Measurements from ENCODE around the gene TNFRSF8.

TNFRSF8 gene

GRCh38 chr1:12123172-12123571, 60.1 kb downstream of the TNFRSF8 start:
- no peak for DNase-seq

DNA sequence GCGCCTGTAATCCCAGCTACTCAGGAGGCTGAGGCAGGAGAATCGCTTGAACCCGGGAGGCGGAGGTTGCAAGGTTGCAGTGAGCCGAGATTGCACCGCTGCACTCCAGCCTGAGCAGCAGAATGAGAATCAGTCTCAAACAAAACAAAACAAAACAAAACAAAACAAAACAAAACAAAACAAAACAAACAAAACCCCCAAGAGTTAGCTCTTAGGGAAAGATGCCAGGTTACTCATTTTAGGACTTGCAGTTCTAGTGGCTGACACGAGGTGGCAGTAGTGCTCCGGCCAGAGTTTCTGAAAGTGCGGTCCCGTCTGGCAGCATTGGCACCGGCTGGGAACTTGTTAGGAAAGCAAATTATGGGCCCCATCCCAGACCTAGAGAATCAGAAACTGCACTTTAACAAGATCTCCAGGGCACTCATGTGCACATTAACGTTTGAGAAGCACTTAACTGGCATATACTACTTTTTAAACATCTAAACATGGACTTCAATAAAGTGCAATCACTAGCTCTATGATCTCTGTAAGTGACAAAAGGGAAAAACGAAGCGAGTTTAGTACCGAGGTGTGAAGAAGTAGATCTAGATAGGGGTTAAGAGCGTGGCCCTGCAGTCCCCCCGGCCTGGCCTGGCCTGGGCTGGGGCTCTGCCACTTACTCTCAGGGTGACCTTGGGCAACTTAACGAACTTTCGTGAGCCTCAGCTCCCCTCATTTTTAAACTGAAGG, 61.8 kb downstream of the TNFRSF8 start:
- DNase-seq: no peak

DNA sequence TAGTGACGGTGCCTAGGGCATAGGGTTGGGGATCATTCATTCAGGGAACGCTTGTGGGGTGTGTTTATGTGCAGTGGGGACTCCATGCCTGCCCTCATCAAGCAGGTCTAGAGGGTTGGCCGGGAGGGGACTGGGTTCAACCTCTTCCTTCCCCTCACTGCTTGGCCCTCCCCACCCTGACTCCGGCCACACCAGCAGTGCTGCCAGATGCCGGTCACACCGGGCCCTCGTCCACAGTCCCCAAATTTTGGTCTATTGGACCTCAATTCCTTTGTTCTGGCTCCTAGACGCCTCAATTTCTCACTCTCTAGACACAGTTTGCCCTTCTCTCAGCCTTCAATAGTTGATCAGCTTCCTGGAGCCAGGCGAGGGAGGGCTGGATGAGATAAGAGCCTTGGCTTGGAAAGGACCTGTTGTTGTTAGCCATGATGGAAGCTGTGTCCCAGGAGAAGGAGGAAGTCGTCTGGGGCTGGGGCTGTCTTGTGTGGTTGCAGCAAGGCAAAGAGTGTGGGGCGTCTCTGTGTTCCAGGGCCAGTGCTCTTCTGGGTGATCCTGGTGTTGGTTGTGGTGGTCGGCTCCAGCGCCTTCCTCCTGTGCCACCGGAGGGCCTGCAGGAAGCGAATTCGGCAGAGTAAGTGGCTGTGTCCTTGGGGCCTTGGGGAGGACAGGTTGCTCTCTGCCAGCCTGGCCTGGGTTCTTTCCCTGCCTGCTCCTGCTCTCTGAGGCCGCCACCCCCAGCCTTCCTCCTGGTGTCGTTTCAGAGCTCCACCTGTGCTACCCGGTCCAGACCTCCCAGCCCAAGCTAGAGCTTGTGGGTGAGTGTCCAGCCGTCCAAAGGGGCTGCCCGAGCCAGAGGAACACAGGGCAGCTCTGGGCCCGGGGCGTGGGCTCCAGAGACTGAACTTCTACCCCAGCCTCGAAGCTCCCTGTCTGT, 62.6 kb downstream of the TNFRSF8 start:
- DNase-seq: no peak

DNA sequence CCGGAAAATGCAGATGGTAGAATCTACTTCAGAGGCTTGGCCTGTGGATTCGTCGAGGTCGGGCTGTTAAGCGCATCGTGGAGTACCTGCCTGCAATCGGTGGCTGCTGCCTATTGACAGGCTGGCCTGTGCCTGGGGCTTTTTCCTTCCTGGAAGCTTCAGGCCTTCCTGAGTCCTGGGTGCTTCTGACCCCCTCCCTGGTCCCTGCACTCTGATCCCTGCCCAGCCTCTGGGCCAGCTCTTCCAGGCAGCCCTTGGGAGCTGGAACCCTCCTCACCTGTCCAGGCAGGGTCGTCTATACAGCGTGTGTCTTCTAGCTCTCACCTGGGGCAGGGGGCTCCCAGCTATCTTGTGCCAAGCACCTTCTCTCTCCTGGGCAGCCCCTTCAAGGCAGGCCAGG, 63.7 kb downstream of the TNFRSF8 start:
- DNase-seq: no peak

DNA sequence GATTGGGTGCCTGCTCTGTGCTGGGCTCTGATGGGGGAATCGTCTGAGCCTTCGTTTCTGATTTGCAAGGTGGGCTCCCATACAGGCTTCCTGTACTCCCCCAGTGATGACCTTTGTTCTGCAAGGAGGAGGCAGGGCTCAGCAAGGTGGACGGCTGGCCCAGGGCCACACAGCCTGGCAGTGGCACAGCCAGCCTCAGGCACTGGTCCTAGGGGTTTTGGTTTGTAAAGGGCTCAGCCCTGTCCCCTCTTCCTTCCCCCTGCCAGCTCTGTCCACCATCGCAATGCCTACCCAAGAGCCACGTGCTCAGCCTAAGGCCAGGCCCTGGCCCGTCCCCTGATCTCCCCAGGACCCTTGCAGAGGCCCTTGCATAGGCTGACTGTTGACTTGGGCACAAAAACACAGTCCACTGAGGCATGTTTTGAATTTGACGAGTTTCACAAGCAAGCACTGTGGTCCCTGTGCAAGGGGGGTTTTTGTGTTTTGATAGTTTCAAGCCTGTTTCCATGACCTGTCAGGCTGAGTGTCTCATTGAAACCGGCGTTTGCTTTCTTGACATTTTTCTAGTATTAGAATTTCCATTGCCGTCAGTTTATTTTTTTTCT, 64.2 kb downstream of the TNFRSF8 start:
- DNase-seq: no peak

- no peak for DNase-seq
Measured at GRCh38 chr1:12128120-12128519, 65.0 kb downstream of the TNFRSF8 start.

GRCh38 chr1:12129624-12130023, 66.5 kb downstream of the TNFRSF8 start:
- no peak for DNase-seq

- no peak for DNase-seq
Measured at GRCh38 chr1:12130466-12131130, 67.5 kb downstream of the TNFRSF8 start.

GRCh38 chr1:12132078-12132477, 69.0 kb downstream of the TNFRSF8 start:
- no peak for DNase-seq

GRCh38 chr1:12134716-12135115, 71.6 kb downstream of the TNFRSF8 start:
- DNase-seq: no peak

GRCh38 chr1:12135612-12136011, 72.5 kb downstream of the TNFRSF8 start:
- no peak for DNase-seq

DNA sequence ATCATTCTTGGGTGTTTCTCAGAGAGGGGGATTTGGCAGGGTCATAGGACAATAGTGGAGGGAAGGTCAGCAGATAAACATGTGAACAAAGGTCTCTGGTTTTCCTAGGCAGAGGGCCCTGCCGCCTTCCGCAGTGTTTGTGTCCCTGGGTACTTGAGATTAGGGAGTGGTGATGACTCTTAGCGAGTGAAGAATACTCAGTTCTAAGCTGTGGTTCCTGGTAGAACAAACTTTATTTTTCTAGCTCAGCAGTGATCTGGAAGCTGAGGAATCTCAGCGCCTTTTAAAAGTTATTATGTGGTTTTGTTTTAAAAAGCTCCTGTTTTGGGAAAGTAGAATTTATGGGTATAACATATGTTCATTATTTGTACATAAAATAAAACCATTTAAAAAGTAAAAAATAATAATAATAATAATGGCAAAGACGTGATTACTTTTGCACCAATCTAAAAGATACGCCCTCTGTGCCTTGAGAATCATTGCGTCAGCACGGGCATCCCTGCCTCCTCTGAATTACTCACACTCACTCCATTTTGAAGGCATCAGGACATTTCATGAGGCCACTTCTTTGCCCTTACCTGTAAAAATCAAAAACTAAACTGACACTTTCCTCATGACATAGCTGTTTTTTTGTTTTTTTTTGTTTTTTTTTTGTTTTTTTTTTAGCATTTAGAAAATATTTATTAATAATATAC, 74.0 kb downstream of the TNFRSF8 start:
- DNase-seq: no peak

DNA sequence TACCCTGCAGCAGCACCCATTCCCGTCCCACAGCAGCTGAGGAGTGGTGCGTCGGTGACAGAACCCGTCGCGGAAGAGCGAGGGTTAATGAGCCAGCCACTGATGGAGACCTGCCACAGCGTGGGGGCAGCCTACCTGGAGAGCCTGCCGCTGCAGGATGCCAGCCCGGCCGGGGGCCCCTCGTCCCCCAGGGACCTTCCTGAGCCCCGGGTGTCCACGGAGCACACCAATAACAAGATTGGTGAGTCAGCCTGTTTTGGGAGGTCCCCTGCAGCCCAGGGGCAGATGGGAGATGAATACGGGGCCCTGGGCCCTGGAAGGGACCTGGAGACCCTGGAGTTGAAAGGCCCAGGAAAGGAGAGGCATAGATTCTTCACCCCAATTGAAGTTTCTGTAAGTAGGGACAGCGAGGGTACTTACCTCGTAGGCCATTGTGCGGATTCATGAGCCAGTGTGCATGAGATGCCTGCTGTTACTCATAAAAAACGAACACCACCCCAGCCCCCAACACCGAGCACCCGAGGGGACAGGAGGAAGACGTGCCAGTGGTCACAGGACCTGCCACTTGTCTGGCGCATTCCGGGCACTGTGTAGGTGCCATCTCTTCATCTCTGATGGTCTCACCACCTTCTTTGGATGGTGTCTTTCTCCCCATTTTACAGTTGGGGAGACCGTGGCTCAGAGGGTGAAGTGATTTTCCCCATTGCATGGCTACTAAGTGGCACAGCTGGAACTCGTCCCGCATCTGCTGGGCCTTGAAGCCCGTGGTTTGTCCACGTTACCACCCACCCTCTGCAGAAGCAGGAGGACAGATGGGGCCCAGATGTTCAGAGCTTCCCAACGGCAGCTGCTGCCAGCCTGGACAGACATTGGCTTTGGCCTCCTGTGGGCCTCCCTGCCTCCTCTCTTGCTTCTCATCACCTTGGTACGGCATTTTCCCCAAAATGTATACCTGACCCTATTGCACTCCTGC, 75.4 kb downstream of the TNFRSF8 start:
- DNase-seq: no peak

DNA sequence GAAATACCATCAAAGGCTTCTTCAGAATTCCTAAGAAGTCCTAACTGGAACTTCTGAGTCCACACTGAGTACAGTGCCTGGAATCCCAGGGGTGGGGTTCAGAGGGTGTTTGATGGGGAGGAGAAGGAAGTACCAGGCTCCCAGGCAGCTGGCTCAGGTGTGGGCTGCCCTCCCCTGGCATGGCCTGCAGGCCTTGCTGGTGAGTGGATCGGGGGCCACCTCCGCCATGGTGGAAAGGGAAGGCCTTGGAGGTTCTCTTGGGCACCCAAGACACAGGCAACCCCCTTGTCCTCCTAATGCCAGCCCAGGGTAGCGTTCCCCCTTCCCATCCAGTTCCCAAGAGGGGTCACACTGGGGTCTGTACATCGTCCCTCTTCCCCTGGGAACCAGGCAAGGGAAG, 76.9 kb downstream of the TNFRSF8 start:
- no peak for DNase-seq

GRCh38 chr1:12140515-12141162, 77.5 kb downstream of the TNFRSF8 start:
- no peak for DNase-seq

DNA sequence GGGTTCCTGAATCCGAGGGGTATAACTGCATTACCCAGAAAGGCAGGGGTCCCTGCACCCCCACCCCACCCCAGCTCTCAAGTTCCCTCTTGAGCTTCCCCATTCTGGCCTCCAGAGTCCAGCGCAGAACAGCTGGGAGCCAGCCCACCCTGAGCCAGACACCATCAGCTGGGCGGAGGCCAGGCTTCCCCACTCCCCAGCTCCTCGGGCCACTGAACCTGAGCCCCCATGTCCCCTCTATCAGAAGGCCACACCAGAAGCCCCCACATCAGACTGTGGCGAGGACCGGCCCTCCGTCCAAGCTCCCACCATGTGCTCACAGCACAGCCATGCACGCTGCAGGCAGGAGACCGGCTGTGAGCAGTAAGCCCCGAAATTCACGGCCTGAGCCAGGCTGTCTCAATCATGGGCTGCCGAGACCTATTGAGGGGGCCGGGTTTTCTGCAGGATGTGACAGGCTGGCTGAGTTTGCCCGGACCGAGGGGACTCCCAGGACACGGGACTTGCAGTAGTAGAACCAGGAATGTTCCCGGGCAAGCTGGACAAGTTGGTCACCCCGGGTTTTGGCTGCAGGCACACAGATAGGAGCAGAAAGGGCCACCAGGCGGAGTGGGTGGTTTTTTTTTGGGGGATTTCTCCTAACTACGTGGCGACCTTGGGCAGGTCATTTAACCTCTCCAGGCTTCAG, 78.2 kb downstream of the TNFRSF8 start:
- DNase-seq: no peak

DNA sequence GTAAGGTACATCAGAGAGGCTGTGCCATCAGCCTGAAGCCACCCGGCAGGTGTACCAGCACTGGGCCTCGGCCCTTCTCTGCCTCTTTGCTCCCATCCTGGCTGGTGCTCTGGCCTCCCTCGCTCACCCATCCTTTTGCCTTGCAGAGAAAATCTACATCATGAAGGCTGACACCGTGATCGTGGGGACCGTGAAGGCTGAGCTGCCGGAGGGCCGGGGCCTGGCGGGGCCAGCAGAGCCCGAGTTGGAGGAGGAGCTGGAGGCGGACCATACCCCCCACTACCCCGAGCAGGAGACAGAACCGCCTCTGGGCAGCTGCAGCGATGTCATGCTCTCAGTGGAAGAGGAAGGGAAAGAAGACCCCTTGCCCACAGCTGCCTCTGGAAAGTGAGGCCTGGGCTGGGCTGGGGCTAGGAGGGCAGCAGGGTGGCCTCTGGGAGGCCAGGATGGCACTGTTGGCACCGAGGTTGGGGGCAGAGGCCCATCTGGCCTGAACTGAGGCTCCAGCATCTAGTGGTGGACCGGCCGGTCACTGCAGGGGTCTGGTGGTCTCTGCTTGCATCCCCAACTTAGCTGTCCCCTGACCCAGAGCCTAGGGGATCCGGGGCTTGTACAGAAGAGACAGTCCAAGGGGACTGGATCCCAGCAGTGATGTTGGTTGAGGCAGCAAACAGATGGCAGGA, 79.2 kb downstream of the TNFRSF8 start:
- DNase-seq: no peak

DNA sequence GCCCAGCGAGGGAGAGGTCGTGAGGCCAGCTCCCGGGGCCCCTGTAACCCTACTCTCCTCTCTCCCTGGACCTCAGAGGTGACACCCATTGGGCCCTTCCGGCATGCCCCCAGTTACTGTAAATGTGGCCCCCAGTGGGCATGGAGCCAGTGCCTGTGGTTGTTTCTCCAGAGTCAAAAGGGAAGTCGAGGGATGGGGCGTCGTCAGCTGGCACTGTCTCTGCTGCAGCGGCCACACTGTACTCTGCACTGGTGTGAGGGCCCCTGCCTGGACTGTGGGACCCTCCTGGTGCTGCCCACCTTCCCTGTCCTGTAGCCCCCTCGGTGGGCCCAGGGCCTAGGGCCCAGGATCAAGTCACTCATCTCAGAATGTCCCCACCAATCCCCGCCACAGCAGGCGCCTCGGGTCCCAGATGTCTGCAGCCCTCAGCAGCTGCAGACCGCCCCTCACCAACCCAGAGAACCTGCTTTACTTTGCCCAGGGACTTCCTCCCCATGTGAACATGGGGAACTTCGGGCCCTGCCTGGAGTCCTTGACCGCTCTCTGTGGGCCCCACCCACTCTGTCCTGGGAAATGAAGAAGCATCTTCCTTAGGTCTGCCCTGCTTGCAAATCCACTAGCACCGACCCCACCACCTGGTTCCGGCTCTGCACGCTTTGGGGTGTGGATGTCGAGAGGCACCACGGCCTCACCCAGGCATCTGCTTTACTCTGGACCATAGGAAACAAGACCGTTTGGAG, 80.0 kb downstream of the TNFRSF8 start:
- DNase-seq: no peak

DNA sequence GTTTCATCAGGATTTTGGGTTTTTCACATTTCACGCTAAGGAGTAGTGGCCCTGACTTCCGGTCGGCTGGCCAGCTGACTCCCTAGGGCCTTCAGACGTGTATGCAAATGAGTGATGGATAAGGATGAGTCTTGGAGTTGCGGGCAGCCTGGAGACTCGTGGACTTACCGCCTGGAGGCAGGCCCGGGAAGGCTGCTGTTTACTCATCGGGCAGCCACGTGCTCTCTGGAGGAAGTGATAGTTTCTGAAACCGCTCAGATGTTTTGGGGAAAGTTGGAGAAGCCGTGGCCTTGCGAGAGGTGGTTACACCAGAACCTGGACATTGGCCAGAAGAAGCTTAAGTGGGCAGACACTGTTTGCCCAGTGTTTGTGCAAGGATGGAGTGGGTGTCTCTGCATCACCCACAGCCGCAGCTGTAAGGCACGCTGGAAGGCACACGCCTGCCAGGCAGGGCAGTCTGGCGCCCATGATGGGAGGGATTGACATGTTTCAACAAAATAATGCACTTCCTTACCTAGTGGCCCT, 80.6 kb downstream of the TNFRSF8 start:
- no peak for DNase-seq
